GM12873 (cell line): Measurements from ENCODE around the gene OGT.

Experiments
- CTCF ChIP-seq: IDR thresholded peaks from 2 replicates; pipeline ENCODE4 v1.5.1; 2012; ENCODE audit warnings: low read depth, mild to moderate bottlenecking, moderate library complexity, low read length, control low read depth; ENCODE audit not compliant: insufficient read depth; ENCODE audit errors: missing control alignments

OGT gene

DNA sequence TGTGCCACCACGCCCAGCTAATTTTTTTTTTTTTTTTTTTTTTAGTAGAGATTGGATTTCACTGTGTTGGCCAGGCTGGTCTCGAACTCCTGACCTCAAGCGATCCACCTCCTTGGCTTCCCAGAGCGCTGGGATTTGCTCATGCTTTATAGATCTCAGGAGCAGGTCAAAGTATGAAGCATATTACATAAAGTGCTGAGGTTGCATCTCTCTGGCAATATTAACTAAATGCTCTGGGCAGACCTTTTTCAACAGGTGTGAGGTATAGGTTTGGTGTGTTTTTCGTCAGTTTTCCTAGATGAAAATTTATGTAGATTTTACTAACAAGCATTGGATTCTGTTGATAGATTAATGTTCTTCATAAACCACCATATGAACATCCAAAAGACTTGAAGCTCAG is 26.0 kb downstream of the OGT start:
- no peak for TF ChIP-seq CTCF

DNA sequence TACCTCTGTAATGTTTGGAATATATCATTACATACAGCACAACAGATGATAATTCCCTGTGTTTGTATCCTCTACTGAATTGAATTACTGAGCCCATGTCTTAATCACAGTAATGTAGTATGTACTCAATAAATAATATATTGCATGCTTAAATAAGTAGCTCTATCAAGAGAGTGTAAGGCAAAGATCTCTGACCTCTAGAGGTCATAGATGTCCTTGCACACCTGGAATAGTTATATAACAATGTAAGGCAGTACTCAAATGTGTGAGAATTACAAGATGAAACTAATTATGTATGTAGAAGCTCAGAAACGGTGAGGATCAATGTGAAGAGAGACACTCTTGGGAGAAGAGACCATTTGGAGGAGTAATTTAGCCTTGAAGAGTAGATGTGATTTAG is 31.0 kb downstream of the OGT start:
- no peak for TF ChIP-seq CTCF

GRCh38 chrX:71565474-71566041 is 32.7 kb downstream of the OGT start:
- no peak for TF ChIP-seq CTCF

- TF ChIP-seq CTCF, result no peak
Observed at GRCh38 chrX:71573590-71573989, 40.7 kb downstream of the OGT start.

GRCh38 chrX:71577682-71578081 is 44.8 kb downstream of the OGT start:
- TF ChIP-seq CTCF, result no peak

- no peak for TF ChIP-seq CTCF
Observed at GRCh38 chrX:71578253-71579135, 45.6 kb downstream of the OGT start, which contains the start of gene GCNA. Gene GCNA (plus strand): TSS chrX:71578437. CDS start chrX:71580822, 2,385 bp downstream.

DNA sequence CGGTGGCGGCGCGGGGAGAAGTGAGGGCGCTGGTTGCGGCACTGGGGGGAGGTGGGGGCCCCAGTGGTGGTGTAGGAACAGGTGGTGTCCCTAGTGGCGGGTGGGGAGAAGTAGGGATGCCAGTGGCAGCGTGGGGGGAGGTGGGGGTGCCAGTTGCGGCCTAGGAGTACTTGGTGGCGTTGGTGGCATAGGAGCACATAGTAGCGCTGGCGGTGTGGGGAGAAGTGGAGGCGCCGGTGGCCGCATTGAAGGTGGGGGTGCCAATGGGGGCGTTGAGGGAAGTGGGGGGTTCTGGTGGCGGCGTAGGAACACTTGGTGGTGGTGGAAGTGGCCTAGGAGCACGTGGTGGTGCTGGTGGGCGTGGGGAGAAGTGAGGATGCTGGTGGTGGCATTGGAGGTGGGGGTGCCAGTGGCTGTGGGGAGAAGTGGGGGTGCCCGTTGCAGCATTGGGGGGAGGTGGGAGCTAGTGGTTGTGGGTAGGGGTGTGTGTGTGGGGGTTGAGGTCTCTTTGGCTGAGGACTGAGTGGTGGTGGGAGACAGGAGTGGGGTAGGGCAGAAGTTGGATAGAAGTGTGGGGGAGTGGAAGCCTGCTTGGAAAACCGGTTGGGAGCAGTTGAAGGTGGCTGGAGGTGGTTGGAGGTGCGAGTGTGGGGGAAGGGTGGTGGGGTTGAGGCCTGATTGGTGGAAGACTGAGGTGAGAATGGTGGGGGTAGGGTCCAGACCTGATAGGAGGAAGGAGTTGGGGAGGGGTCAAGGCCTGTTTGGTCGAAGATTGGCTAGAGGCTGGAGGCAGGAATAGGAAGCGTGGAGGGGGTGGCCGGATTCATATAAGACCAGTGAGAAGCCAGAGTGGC is 46.5 kb downstream of the OGT start:
- no peak for TF ChIP-seq CTCF
